DMS114 treated with DMSO at 0.1 percent for 48 hours (cell line): ENCODE measurements around the gene MEGF11.

Experiments used
- DNase-seq: peaks from one replicate; lab custom pipeline; 2025; ENCODE audit not compliant: unreplicated experiment; lab: John Stamatoyannopoulos, UW

The MEGF11 gene

GRCh38 chr15:66253418-66254088 is at the start of gene MEGF11:
Gene MEGF11, minus strand, starts transcription at chr15:66253750. Its CDS starts 125,347 bp downstream, at chr15:66128403.
- DNase-seq = peak; percentile 52

- no peak for DNase-seq
Observed at GRCh38 chr15:66302489-66303278, 49.1 kb upstream of the MEGF11 start.

GRCh38 chr15:66298803-66299251 is 45.3 kb upstream of the MEGF11 start:
- DNase-seq = no peak

- no peak for DNase-seq
Observed at GRCh38 chr15:66296186-66296585, 42.6 kb upstream of the MEGF11 start.

GRCh38 chr15:66294932-66295235 is 41.3 kb upstream of the MEGF11 start:
- DNase-seq = no peak

- peak; percentile 22 for DNase-seq
Observed at GRCh38 chr15:66294157-66294931, 40.8 kb upstream of the MEGF11 start.

GRCh38 chr15:66293419-66294156 is 40.0 kb upstream of the MEGF11 start, which contains the start of gene DIS3L:
Gene DIS3L, plus strand, starts transcription at chr15:66293568. Its CDS starts 29 bp downstream, at chr15:66293597.
- no peak for DNase-seq

GRCh38 chr15:66292571-66293418 is 39.2 kb upstream of the MEGF11 start:
- DNase-seq = no peak

- DNase-seq = no peak
Observed at GRCh38 chr15:66291816-66292570, 38.4 kb upstream of the MEGF11 start.

GRCh38 chr15:66290518-66290917 is 37.0 kb upstream of the MEGF11 start:
- no peak for DNase-seq

- no peak for DNase-seq
Observed at GRCh38 chr15:66290007-66290406, 36.5 kb upstream of the MEGF11 start.

- DNase-seq = no peak
Observed at GRCh38 chr15:66288551-66289185, 35.1 kb upstream of the MEGF11 start.

- no peak for DNase-seq
Observed at GRCh38 chr15:66288093-66288492, 34.5 kb upstream of the MEGF11 start.

- peak; percentile 51 for DNase-seq
Observed at GRCh38 chr15:66287461-66288057, 34.0 kb upstream of the MEGF11 start.

- no peak for DNase-seq
Observed at GRCh38 chr15:66285533-66286280, 32.2 kb upstream of the MEGF11 start.

- no peak for DNase-seq
Observed at GRCh38 chr15:66284271-66284670, 30.7 kb upstream of the MEGF11 start.

GRCh38 chr15:66278671-66279070 is 25.1 kb upstream of the MEGF11 start:
- no peak for DNase-seq

GRCh38 chr15:66278056-66278455 is 24.5 kb upstream of the MEGF11 start:
- no peak for DNase-seq
